Dedifferentiated amniotic fluid mesenchymal stem cell (primary cell): ENCODE measurements around the gene RIPOR3.
"Not testable (repeated sequence)": the region's sequence is repeated elsewhere in the genome, so short reads cannot be mapped to it uniquely, and the experiment has no call there.

Experiments used
- DNase-seq: peaks from one replicate; pipeline ENCODE4 v3.0.0-alpha.2; 2016; ENCODE audit errors: extremely low spot score

The RIPOR3 gene

DNA sequence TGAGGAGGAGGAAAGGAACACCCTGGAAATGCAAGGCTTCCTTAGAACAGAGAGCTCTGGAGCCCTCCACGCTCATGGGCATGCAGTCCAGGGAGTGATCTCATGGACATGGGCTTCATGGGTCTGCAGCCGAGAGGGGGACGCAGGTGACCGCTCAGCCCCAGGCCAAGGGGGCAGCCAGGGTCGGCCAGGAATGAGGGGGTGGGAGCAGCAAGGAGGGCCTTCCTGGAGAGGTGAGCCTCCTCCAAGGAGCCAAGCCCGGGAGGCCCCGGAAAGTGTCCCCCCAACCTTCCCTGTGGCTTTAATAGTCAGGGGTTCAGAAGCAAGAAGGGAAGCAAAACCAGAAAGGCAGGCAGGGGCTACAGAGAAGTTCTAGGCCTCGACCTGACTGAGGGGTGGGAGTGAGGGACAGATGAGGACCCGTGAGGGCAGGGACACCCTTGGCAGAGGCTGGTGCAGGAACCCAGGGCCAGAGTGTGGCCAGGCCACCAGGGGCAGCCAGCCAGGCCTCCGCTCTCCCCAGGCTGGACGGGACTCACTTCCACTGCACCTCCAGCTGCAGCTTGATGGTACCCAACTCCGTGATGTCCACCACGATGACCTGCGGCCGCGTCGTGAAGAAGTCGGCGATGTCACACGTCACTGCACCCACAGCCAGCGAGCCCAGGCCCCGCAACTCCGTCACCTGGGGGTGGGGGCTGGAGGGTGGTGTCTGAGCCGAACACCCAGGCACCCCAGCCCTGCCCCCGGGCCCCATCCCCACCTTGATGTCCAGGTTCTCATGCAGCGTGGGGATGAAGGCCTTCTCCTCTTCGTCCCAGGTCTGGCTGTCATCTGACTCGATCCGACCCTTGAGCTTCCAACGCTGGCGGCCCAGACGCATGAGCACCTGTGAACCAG is 83.2 kb downstream of the RIPOR3 start:
- DNase-seq, result no peak

- no peak for DNase-seq
These were observed 83.9 kb downstream of the RIPOR3 start for GRCh38 chr20:50607436-50607835.

GRCh38 chr20:50605136-50605535 is 86.2 kb downstream of the RIPOR3 start:
- DNase-seq, result no peak

GRCh38 chr20:50604451-50604850 is 86.9 kb downstream of the RIPOR3 start:
- no peak for DNase-seq

DNA sequence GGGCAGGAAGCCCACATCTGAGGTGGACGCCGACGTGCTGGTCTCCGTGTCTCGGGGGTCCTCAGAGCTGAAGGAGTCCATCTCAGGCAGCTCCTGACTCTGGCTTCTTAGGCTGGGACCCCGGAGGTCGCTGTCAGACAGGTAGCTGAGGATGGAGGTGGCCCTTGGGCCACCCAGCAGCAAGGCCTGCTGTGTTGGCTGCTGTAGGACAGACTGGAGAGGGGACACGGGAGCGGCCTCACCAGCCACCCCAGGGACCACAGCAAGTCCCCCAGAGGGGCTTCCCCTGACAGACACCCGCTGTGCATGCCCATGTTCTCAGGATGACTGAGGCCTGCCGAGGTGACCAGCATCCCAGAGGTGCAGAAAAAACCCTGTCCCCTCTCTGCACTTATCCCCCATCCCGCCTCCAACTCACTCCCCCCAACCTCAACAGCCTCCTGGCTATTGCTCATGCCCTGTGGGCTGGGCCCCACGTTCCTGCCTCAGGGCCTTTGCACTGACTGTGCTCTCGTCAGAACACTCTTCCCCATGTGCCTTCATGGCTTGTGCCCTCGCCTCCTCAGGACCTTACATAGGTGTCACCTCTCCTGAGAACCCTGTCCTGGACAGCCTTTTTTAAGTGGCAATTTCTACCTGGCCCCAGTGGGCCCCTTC is 88.8 kb downstream of the RIPOR3 start:
- DNase-seq, result no peak

GRCh38 chr20:50601511-50602431 is 89.6 kb downstream of the RIPOR3 start:
- DNase-seq, result no peak

DNA sequence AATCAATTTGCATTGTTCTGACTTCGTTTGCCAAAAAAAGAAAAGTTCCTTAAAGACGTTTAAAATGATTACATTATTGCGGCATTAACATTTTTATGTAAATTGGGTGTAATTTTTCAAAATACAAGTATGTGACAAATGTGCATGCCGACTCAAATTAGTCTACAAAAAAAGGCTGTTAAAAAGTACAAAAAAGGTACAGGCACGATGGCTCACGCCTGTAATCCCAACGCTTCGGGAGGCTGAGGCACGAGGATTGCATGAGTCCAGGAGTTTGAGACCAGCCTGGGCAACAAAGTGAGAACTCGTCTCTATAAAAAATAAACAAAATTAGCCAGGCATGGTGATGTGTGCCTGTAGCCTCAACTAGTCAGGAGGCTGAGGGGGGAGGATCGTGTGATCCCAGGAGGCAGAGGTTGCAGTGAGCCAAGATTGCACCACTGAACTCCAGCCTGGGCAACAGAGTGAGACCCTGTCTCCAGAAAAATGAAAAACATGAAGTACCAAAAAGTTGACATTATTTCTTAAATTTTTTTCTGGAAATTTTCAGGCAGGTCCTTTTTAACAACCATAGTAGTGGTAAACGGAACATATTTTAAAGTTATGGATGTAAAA is 91.0 kb downstream of the RIPOR3 start:
- DNase-seq, result no peak

- not testable (repeated sequence) for DNase-seq
These were observed 92.6 kb downstream of the RIPOR3 start for GRCh38 chr20:50598768-50599167.

GRCh38 chr20:50598074-50598473 is 93.3 kb downstream of the RIPOR3 start:
- no peak for DNase-seq

DNA sequence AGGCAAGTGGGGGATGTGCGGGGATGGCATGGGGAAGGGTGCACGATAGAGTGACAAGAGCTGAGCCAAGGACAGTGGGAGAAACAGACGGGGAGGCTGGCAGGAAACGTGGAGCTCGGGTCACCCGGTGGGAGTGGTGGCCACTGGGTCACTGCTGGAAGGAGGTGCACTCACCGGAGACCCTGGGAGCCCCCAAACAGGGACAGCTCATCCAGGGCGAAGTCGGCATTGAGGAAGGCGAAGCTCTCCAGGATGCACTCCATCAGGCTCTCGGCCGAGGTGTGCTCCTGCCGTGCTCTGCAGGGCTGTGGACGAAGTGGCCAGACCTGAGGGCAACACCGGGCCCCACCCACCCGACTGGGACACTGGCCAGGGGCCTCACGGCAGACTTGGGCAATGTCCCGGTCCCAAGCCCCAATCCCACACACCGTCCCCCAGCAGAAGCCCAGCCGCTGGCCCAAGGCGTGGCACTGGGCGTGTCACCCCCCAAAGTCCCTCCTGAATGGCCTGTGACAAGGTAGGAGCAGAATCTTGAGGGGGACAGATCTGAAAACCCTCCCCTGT is 93.9 kb downstream of the RIPOR3 start:
- DNase-seq, result no peak

GRCh38 chr20:50596694-50597021 is 94.7 kb downstream of the RIPOR3 start:
- DNase-seq, result no peak

DNA sequence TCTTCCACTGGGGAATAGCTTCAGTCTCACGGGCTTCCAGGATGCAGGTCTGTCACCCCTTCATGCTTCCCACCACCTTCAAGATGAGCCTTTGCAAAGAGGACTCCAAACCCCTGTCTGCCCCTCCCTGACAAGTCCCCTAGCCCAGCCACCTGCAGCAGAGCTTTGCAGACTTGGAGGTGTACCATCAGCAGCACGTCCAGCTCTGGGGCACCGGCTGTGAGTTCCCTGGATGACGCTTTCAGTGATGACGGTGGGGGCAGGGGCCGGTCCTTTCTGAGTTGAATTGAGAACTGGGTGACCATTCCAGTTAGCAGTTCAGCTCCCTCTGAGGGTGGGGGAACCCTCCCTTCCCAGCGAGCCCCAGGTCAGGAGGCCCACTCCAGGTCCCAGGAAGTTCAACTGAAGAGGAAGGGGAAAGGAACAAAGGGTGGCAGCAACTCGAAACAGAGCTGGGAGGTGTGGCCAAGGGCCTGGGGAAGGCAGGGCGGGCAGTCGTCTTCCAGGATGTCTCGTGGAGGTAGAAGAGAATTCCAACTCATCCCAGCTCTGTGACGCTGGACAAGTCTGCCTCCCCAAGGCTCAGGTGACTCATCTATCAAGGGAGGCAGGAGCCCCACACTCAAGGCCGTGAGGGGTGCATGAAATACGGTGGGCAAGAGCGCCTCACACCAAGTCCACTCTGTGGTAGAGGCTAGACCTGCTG is 95.2 kb downstream of the RIPOR3 start:
- no peak for DNase-seq

DNA sequence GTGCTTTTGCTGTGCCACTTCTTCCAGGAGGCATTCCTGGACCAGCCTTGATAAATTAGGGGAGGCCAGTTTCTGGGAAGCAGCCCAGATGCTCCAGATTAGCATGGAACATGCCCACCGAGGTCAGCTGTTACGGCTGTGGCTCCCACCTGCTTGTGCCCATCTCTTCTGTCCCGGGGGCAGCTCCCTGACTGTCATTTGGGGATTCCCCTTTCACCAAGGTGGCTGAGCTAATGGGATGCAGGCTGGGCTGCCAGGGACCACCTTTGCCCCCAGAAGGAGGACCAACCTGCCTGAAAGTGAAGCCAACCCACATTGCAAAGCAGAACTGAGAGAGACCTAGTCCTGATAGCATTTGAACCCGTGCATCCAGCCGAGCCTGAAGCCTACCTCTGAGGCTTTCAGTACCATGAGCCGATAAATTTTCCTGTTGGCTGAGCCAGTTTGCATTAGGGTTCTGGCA is 95.9 kb downstream of the RIPOR3 start:
- no peak for DNase-seq

DNA sequence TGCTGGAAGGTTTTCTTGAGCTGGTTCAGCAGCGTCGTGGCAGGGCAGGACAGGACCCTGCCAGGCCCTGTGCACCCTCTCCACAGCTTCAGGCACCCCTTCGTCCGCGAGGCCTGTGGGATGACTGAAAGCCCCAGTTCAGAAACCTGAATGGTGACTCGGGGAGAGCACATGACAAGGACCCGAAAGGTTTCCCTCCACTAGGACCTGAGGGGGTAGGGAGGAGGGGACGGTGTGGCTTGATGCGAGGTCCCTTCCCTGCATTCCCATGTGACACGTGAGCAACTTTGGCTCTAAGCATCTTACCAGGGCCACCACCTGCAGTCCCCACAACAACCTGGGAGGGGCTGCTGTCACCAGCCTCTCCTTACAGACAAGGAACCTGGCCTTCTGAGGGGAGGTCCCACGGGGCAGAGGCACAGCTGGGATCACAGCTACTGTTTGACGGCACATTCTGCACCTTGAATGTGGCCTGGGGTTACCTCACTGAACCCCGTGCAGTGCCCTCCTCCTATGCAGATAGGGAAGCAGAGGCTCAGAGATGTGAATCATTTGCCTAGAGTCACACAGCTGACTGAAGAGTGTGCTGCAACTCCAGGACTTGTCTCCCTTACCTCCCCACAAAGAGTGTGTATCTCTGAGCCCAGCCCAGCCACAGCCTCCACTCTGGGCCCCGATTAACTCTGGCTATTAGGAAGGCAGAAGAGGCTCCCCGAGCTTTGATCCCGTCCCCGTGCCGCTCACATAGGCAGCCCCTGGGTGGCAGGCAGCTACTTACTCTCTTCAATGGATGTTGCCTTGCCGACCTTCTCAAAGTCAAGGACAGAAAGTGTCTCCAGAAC is 96.5 kb downstream of the RIPOR3 start:
- no peak for DNase-seq

GRCh38 chr20:50594231-50594590 is 97.1 kb downstream of the RIPOR3 start:
- no peak for DNase-seq

GRCh38 chr20:50593005-50593335 is 98.4 kb downstream of the RIPOR3 start:
- DNase-seq, result no peak

- DNase-seq, result no peak
These were observed 98.9 kb downstream of the RIPOR3 start for GRCh38 chr20:50592282-50593004.

- no peak for DNase-seq
These were observed 100.0 kb downstream of the RIPOR3 start for GRCh38 chr20:50591233-50591852.

DNA sequence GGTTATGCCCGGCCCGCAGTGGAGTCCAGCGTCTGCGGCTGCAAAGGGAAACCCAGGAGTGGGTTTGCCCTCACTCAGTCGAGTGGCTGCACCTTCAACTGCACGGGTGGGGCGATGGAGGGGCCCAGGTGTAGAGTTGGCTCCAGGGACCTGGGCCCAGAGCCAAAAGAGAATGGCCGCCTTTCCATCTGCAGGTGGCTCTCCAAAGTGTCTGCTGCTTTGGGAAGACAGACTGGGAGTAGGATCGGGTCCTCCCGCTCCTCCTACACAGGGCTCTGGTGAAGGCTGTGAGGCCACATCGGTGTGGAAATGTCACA is 101.0 kb downstream of the RIPOR3 start:
- no peak for DNase-seq
